Measurements from ENCODE around the gene SULT1A1.

The SULT1A1 gene

GRCh38 chr16:28555561-28555960 lies 54.3 kb downstream of the SULT1A1 start:
- no peak overlapping the region for H3K4me3 ChIP-seq (ENCODE audit: low read depth, low read length)

More at GRCh38 chr16:28555561-28555960, 54.3 kb downstream of the SULT1A1 start:
- no peak for TF ChIP-seq CTCF (IDR thresholded peaks at IDR 0.05; ENCODE audit: low read depth, low read length)
